GM12878 (cell line): ENCODE data around the gene TMEM132C. TPM values are rescaled to one million over a fixed set of nuclear protein-coding genes. Genes with fewer than 3 reads are reported as not detected.

Experiments
- ATAC-seq: fragments of 200-7000 bp; cut with Tn5 transposase; 3 replicates; pipeline ENCODE4 v1.9.1; 2020; ENCODE audit warnings: mild to moderate bottlenecking, moderate library complexity
- BruUV-seq: library from RNA; stranded (reverse); fragments of 400-500 nt; replicated peaks from 2 replicates; lab custom pipeline; 2021; lab: Mats Ljungman, UMichigan
- CTCF ChIA-PET: fragments of 300-600 bp; sonication (Branson Sonifier 250); formaldehyde crosslinking; extraction: SDS; loops from one replicate; lab custom pipeline; 2021; ENCODE audit warnings: inconsistent platforms; lab: Yijun Ruan, JAX
- POLR2A ChIA-PET: fragments of 350-600 bp; formaldehyde crosslinking; extraction: SDS; loops from one replicate; lab custom pipeline; 2021; ENCODE audit warnings: inconsistent platforms; lab: Charles Lee
- RAD21 ChIA-PET: fragments of 300-600 bp; sonication (Branson Sonifier 250); formaldehyde crosslinking; loops from one replicate; lab custom pipeline; 2023; ENCODE audit warnings: antibody characterized with exemption; ENCODE audit not compliant: unreplicated experiment; lab: Charles Lee
- SMC1A ChIA-PET: fragments of 300-600 bp; sonication (Branson Sonifier 250); formaldehyde crosslinking; loops from one replicate; lab custom pipeline; 2023; ENCODE audit not compliant: unreplicated experiment, uncharacterized antibody; lab: Charles Lee
- DNase-seq: peaks from one replicate; pipeline ENCODE4 v3.0.0-alpha.2; 2011; ENCODE audit warnings: low read depth, low spot score
- FAIRE-seq: peaks from 3 replicates; lab custom pipeline; 2011; peaks lifted over from hg19 to GRCh38; lab: Jason Lieb, UNC
- H2AFZ ChIP-seq: 2 replicates; pipeline ENCODE4 v1.6.0; 2011; ENCODE audit warnings: low read depth, low read length, control low read depth; ENCODE audit not compliant: control insufficient read depth
- H3K27ac ChIP-seq: 2 replicates; pipeline ENCODE4 v1.5.1; 2011; ENCODE audit warnings: control low read depth; ENCODE audit not compliant: control insufficient read depth, insufficient read depth
- H3K27me3 ChIP-seq, 2 experiments: replicated peaks in 1 of 2; 2 replicates each; pipeline versions ENCODE4 v1.6.0 to v1.6.1; 2011; ENCODE audit warnings: low read length in 1 of 2; ENCODE audit not compliant: control insufficient read depth in 2 of 2, insufficient read depth in 2 of 2
- H3K36me3 ChIP-seq, 2 experiments: 2 replicates each; pipeline ENCODE4 v1.5.1; 2011; ENCODE audit warnings: low read length in 1 of 2; ENCODE audit not compliant: control insufficient read depth in 2 of 2, insufficient read depth in 2 of 2
- H3K4me1 ChIP-seq: 2 replicates; pipeline ENCODE4 v1.6.1; 2011; ENCODE audit warnings: mild to moderate bottlenecking, low read length, moderate library complexity, mixed read lengths; ENCODE audit not compliant: control insufficient read depth, insufficient read depth
- H3K4me2 ChIP-seq: 2 replicates; pipeline ENCODE4 v1.6.0; 2011; ENCODE audit warnings: control low read depth; ENCODE audit not compliant: control insufficient read depth, insufficient read depth
- H3K4me3 ChIP-seq: fragments of 200-600 bp; sonication (generic); 2 replicates; pipeline ENCODE4 v1.5.1; 2016
- H3K79me2 ChIP-seq: 2 replicates; pipeline ENCODE4 v1.6.0; 2011; ENCODE audit warnings: low read length; ENCODE audit not compliant: control insufficient read depth, insufficient read depth
- H3K9ac ChIP-seq: 2 replicates; pipeline ENCODE4 v1.8.0; 2011; ENCODE audit warnings: low read length, control low read depth, mixed read lengths; ENCODE audit not compliant: control insufficient read depth, insufficient read depth
- H3K9me3 ChIP-seq: replicated peaks from 3 replicates; pipeline ENCODE4 v1.5.1; 2011; ENCODE audit warnings: mild to moderate bottlenecking, low read length; ENCODE audit not compliant: control insufficient read depth, insufficient read depth
- H4K20me1 ChIP-seq: 2 replicates; pipeline ENCODE4 v1.6.0; 2011; ENCODE audit not compliant: control insufficient read depth, insufficient read depth
- ATF3 ChIP-seq: IDR thresholded peaks from 2 replicates; pipeline ENCODE4 v1.6.1; 2011; ENCODE audit warnings: low read depth, mild to moderate bottlenecking, low read length, moderate library complexity, borderline replicate concordance; ENCODE audit errors: extremely low read depth
- CREM ChIP-seq: IDR thresholded peaks from 2 replicates; pipeline ENCODE4 v1.6.1; 2014; ENCODE audit warnings: antibody characterized with exemption, low read depth
- CTCF ChIP-seq, 3 experiments: IDR thresholded peaks in 2 of 3; conservative IDR thresholded peaks in 1 of 3; 2 replicates each; pipeline ENCODE4 v1.5.1; 2011; ENCODE audit warnings: low read depth in 3 of 3, low read length in 3 of 3, mild to moderate bottlenecking in 3 of 3, control low read depth in 2 of 3, moderate library complexity in 2 of 3, inconsistent platforms in 1 of 3, mixed read lengths in 1 of 3; ENCODE audit not compliant: control insufficient read depth in 2 of 3, insufficient read depth in 1 of 3; ENCODE audit errors: extremely low read depth in 1 of 3
- HCFC1 ChIP-seq: fragments of 150-350 bp; IDR thresholded peaks from 2 replicates; pipeline ENCODE4 v1.6.1; 2014; ENCODE audit warnings: low read length
- IKZF1 ChIP-seq: fragments of 450-650 bp; conservative IDR thresholded peaks from 2 replicates; pipeline ENCODE4 v1.6.1; 2017; ENCODE audit warnings: antibody characterized with exemption, mild to moderate bottlenecking
- SMAD5 ChIP-seq: IDR thresholded peaks from 2 replicates; pipeline ENCODE4 v1.6.1; 2016; ENCODE audit warnings: antibody characterized with exemption, low read depth
- SRF ChIP-seq, 2 experiments: IDR thresholded peaks; 2 replicates each; pipeline ENCODE4 v1.6.1; 2011; ENCODE audit warnings: low read depth in 2 of 2, low read length in 2 of 2, mild to moderate bottlenecking in 1 of 2, moderate library complexity in 1 of 2
- ZSCAN29 ChIP-seq: fragments of 450-650 bp; IDR thresholded peaks from 2 replicates; pipeline ENCODE4 v1.6.1; 2017; ENCODE audit warnings: mild to moderate bottlenecking, moderate library complexity
- WGBS: methylation state at CpG from one replicate; pipeline ENCODE4 v1.1.6; 2016; ENCODE audit warnings: low lambda C conversion rate; ENCODE audit not compliant: insufficient replicate concordance, insufficient coverage; ENCODE audit errors: missing lambda C conversion rate; 5-methylcytosine and 5-hydroxymethylcytosine counted together
- in situ Hi-C: fragments of 300-500 bp; cut with MboI; formaldehyde crosslinking; loops from 9 replicates; pipeline ENCODE4 v1.14.3; 2018; ENCODE audit warnings: mixed read lengths
- intact Hi-C: fragments of 100-400 bp; cut with micrococcal nuclease; formaldehyde crosslinking; loops from one replicate; pipeline ENCODE4 v1.14.2; 2022; ENCODE audit not compliant: unreplicated experiment
- polyA plus RNA-seq, 11 experiments: library from polyadenylated mRNA; depleted of rRNA in 4 of 11; unstranded in 6 of 11; stranded (reverse) in 5 of 11; fragments of >200 nt; fragmentation: Nextera tagmentation in 4 of 11; fragmentation: Illumina TruSeq in 1 of 11; extraction: Ambion mirVana in 4 of 11; extraction: Trizol in 1 of 11; gene quantifications; 1 replicate in 1 of 11; 2 replicates in 10 of 11; pipeline versions ENCODE4 v1.2.1 to v1.2.3, GENCODE V29; 2011 to 2016; ENCODE audit warnings: inconsistent platforms in 2 of 11, missing spikeins in 2 of 11, low read depth in 1 of 11
- total RNA-seq, 4 experiments: library from RNA; depleted of rRNA in 3 of 4; stranded (reverse); fragments of >200 nt in 3 of 4; fragmentation: Illumina TruSeq in 1 of 4; extraction: Trizol in 1 of 4; gene quantifications; 2 replicates each; pipeline versions ENCODE4 v1.2.1 to v1.2.3, GENCODE V29; 2013 to 2021
- TF ChIP-seq, protein P1 (sequence below): IDR thresholded peaks from 2 replicates; pipeline ENCODE4 v1.6.1; 2011; ENCODE audit warnings: mild to moderate bottlenecking, low read depth, low read length, moderate library complexity; ENCODE audit not compliant: insufficient replicate concordance
- TF ChIP-seq, protein P2 (sequence below): fragments of 450-650 bp; IDR thresholded peaks from 2 replicates; pipeline ENCODE4 v1.6.1; 2014; ENCODE audit warnings: mild to moderate bottlenecking
- TF ChIP-seq, protein P3 (sequence below): IDR thresholded peaks from 2 replicates; pipeline ENCODE4 v1.6.1; 2012; ENCODE audit warnings: low read depth, low read length, improper control_type of control experiment

TMEM132C gene
- total and polyA plus RNA-seq, 10 of the 15 experiments (the other 5 are each of a cell fraction or from before 2014, with no cell fraction given) = not detected

- WGBS = 41% methylated on average over 6 of the region's 6 CpGs
- in situ Hi-C loops = no loop called here
- SMC1A ChIA-PET = no interaction called here
Observed at GRCh38 chr12:128626808-128627320, 359.9 kb downstream of the TMEM132C start.

DNA sequence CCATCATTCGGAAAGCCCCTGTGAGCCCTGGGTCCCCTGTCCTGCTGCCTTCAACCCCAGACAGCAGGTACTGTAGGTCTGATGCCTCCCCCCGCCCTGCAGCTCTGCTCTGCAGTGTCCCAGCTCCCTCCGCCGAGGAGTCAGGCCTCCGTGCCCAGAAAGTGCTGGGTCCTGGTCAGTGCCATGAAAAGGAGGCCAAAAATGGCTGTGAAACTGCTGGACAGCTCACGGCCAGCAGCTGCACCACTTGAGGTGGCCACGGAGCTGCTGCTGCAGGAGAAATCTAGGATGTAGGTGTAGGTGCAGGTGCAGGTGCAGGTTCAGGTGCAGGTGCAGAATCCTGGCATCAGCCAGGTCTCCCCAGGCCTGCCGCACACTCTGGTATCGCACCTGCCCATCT lies 360.7 kb downstream of the TMEM132C start:
- Histone ChIP-seq H3K9ac (no peak overlapping the region), H3K4me1 (no peaks in the 10 kb centered on the region), H3K9me3 (no peaks in the 10 kb centered on the region; the same call in 2 of the 3 replicates), H4K20me1 (no peaks in the 10 kb centered on the region), H3K27ac (no peak overlapping the region), H3K27me3 (no peaks in the 10 kb centered on the region), H2AFZ (no peak overlapping the region), H3K79me2 (no peaks in the 10 kb centered on the region), H3K4me2 (no peak overlapping the region), H3K36me3 (no peaks in the 10 kb centered on the region), H3K4me3 (no peak overlapping the region)
- ChIA-PET RAD21 (no interaction called here), SMC1A (no interaction called here), CTCF (no interaction called here), POLR2A (no interaction called here)
- DNase-seq = no peak
- WGBS = 21% methylated on average over 9 of the region's 9 CpGs
- no peak for ATAC-seq
- intact Hi-C loops = no loop called here
- FAIRE-seq = no peak
- in situ Hi-C loops = no loop called here
- no TSS peak for BruUV-seq
- TF ChIP-seq, protein P1, sequence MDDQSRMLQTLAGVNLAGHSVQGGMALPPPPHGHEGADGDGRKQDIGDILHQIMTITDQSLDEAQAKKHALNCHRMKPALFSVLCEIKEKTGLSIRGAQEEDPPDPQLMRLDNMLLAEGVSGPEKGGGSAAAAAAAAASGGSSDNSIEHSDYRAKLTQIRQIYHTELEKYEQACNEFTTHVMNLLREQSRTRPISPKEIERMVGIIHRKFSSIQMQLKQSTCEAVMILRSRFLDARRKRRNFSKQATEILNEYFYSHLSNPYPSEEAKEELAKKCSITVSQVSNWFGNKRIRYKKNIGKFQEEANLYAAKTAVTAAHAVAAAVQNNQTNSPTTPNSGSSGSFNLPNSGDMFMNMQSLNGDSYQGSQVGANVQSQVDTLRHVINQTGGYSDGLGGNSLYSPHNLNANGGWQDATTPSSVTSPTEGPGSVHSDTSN = no peak
- no peak for TF ChIP-seq SMAD5
- no peak for TF ChIP-seq CTCF (IDR thresholded peaks at IDR 0.05 in 2 of 3, conservative IDR thresholded peaks at IDR 0.05 in 1 of 3; ENCODE audit: control insufficient read depth in 2 of 3, extremely low read depth in 1 of 3, insufficient read depth in 1 of 3, low read depth in 3 of 3, low read length in 3 of 3)
- TF ChIP-seq SRF (IDR thresholded peaks at IDR 0.05; ENCODE audit: low read depth in 2 of 2, low read length in 2 of 2) = no peak
- TF ChIP-seq CREM = no peak
- TF ChIP-seq ATF3 = no peak

More at GRCh38 chr12:128626808-128627320, 359.9 kb downstream of the TMEM132C start:
- H2AFZ ChIP-seq = no peak overlapping the region
- BruUV-seq = no TSS peak
- ChIA-PET POLR2A (no interaction called here), CTCF (no interaction called here), RAD21 (no interaction called here)
- H4K20me1 ChIP-seq = no peaks in the 10 kb centered on the region
- no peaks in the 10 kb centered on the region for H3K4me1 ChIP-seq
- no peak for DNase-seq
- H3K9me3 ChIP-seq = no peaks in the 10 kb centered on the region; the same call in 2 of the 3 replicates
- H3K4me3 ChIP-seq = no peak overlapping the region
- no peaks in the 10 kb centered on the region for H3K36me3 ChIP-seq
- H3K27ac ChIP-seq = no peak overlapping the region
- H3K9ac ChIP-seq = no peak overlapping the region
- intact Hi-C loops = no loop called here
- H3K4me2 ChIP-seq = no peak overlapping the region
- no peak for FAIRE-seq
- ATAC-seq = no peak
- TF ChIP-seq, protein P2, sequence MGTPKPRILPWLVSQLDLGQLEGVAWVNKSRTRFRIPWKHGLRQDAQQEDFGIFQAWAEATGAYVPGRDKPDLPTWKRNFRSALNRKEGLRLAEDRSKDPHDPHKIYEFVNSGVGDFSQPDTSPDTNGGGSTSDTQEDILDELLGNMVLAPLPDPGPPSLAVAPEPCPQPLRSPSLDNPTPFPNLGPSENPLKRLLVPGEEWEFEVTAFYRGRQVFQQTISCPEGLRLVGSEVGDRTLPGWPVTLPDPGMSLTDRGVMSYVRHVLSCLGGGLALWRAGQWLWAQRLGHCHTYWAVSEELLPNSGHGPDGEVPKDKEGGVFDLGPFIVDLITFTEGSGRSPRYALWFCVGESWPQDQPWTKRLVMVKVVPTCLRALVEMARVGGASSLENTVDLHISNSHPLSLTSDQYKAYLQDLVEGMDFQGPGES = no peak
- TF ChIP-seq IKZF1 = no peak
- TF ChIP-seq, protein P3, sequence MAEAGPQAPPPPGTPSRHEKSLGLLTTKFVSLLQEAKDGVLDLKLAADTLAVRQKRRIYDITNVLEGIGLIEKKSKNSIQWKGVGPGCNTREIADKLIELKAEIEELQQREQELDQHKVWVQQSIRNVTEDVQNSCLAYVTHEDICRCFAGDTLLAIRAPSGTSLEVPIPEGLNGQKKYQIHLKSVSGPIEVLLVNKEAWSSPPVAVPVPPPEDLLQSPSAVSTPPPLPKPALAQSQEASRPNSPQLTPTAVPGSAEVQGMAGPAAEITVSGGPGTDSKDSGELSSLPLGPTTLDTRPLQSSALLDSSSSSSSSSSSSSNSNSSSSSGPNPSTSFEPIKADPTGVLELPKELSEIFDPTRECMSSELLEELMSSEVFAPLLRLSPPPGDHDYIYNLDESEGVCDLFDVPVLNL = no peak
- no peak for TF ChIP-seq HCFC1
- TF ChIP-seq ZSCAN29 = no peak
- TF ChIP-seq SRF (IDR thresholded peaks at IDR 0.05; ENCODE audit: low read depth in 2 of 2, low read length in 2 of 2) = no peak
- no peaks in the 10 kb centered on the region for H3K79me2 ChIP-seq
- H3K27me3 ChIP-seq = no peaks in the 10 kb centered on the region
